NCI-H2196 (cell line): ENCODE data around the gene WDR70.
"Not testable (repeated sequence)": the region's sequence is repeated elsewhere in the genome, so short reads cannot be mapped to it uniquely, and the experiment has no call there.

ENCODE experiments used
- DNase-seq: peaks from one replicate; lab custom pipeline; 2025; ENCODE audit not compliant: unreplicated experiment; lab: John Stamatoyannopoulos, UW

WDR70 gene

GRCh38 chr5:37453252-37453651, 74.1 kb downstream of the WDR70 start:
- DNase-seq = not testable (repeated sequence)

DNA sequence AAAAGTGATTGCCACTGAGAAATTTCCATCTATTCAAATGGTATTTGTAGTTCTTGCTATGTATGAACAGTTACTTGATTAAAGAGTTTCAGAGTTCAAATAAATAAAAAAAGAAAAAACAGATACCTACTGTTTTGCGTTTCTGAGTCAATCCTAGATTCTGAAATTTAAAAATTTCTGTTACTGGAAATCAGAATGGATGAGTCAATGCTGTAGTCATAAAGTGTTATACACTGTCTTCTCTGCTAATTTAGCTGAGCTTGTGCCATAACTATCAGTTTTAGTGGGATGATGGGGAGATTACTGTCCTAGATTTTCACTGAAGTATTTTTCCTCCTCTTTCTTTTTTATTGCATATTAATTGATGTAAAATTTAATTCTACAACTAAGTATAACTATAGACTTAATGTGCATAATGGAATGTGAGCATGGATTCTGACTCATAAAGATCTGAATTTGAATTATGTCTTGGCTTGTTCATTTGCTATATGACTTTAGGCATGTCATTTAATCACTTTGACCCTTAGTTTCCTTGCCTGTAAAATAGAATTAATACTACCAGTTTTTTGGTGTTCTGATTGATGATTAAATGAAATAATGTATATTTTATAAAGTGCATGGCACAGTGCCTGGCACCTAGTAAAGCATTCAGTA, 75.4 kb downstream of the WDR70 start:
- DNase-seq = not testable (repeated sequence)

DNA sequence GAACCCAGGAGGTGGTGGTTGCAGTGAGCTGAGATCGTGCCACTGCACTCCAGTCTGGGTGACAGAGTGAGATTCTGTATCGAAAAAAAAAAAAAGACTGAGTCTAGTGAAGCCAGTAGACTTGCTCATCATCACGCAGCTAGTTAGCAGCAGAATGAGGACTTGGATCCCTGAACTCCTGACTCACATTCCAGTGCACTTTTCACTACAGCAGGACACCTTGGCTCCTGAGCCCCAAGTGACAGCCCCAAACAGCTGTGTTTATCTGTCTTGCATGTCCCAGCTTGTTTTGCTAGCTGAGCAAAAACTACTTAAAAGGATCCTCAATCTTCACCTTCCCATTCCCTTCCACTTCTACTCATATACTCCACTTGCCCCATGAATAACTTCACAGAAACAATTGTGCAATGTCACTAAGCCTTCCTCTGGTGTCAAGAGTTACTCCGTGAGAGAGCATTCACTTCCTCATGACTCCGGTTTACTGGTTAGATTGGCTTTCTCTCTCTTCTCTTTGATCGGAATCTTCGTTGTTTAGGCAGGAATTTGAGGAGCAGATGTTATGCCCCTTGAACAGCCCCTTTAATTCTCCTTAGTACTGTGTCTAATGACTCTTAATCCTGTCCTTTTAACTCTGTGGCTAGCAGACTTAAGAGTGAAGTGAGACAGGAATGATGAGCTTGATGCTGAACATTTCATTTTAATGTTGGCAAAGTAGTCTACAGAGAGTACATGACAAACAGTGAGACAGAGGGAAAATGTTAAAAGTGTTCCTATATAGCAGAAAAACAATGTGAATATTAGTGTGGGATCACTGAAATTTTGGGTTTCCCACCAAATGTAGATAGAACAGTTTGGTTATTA, 84.3 kb downstream of the WDR70 start:
- not testable (repeated sequence) for DNase-seq

GRCh38 chr5:37464581-37464980, 85.5 kb downstream of the WDR70 start:
- DNase-seq = not testable (repeated sequence)

DNA sequence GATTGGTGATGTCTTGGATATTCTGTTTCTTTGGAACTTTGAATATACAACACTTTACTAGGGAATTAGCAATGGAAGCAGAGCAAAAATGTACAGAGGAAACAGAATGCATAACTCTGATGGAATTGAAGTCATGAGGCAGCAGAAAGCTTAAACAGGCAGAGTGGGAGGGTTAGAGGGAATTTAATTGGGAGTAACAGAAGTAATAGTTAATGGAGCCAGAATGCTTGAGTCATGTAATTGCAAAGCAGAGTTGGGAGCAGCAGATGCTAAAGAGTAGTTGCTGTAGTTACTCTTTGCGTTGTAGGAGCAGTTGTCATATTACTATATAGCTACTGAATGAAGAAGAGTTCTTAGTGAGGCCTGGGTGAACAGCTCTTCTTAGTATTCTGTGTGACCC, 90.3 kb downstream of the WDR70 start:
- DNase-seq = not testable (repeated sequence)

- DNase-seq = no peak
These were observed 92.6 kb downstream of the WDR70 start for GRCh38 chr5:37471666-37472197.

DNA sequence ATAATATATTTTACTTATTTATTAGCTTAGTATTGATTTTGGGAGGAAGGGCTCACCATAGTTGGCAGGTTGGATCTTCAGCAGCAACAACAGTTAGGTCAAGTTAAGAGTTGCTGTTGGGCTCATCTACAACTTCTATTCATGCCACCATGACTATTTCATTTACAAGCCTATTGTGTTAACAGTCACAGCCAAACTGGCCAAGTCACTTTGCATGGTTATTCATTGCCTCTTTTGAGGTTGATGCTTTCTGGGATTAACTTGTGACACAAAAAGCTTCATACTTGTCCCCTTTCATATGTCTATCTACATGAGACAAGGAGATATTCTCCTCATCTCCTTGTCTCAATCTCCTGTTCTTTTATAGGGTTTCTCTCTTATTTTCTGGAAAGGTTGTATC, 98.3 kb downstream of the WDR70 start:
- no peak for DNase-seq

GRCh38 chr5:37478121-37478894, 99.2 kb downstream of the WDR70 start:
- no peak for DNase-seq

- not testable (repeated sequence) for DNase-seq
These were observed 102.3 kb downstream of the WDR70 start for GRCh38 chr5:37481395-37481794.

- DNase-seq = no peak
These were observed 111.1 kb downstream of the WDR70 start for GRCh38 chr5:37490120-37490810.

DNA sequence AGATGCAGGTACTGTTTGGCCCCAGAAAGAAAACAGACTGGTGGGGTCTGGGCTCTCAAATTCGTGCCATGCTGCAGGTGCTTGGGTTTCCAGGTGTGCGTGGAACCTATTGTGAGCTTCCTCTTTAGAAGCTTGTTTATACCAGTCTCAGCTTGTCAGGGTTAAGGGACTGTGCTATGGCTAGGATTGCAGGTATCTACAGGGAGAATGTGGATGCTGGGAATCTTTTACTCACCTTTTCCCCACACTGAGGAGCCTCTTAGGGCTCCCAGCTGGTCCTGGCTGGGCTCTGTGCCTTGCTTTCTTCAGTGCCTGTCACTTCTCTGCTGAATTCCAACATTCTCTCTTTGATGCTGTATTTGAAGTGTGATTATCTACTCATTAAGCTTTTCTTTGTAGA, 111.8 kb downstream of the WDR70 start:
- DNase-seq = no peak

- DNase-seq = no peak
These were observed 113.8 kb downstream of the WDR70 start for GRCh38 chr5:37492778-37493555.

DNA sequence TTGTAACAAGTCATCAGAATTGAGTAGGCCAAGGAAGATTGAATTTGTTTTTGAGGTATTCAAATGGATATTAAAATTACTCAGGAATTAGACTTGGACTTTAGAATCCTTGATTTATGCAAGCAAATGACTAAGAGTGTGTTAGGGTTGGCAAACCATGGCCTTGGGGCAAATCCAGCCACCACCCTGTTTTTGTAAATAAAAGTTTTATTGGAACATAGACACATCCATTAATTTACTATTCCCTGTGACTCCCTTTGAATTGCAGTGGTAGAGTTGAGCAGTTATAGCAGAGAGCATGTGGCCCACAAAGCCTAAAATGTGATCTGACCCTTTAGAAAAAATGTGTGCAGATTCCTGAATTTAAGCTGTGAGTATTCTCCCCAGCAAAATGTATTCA, 115.6 kb downstream of the WDR70 start:
- no peak for DNase-seq

- no peak for DNase-seq
These were observed 116.1 kb downstream of the WDR70 start for GRCh38 chr5:37495210-37495609.

DNA sequence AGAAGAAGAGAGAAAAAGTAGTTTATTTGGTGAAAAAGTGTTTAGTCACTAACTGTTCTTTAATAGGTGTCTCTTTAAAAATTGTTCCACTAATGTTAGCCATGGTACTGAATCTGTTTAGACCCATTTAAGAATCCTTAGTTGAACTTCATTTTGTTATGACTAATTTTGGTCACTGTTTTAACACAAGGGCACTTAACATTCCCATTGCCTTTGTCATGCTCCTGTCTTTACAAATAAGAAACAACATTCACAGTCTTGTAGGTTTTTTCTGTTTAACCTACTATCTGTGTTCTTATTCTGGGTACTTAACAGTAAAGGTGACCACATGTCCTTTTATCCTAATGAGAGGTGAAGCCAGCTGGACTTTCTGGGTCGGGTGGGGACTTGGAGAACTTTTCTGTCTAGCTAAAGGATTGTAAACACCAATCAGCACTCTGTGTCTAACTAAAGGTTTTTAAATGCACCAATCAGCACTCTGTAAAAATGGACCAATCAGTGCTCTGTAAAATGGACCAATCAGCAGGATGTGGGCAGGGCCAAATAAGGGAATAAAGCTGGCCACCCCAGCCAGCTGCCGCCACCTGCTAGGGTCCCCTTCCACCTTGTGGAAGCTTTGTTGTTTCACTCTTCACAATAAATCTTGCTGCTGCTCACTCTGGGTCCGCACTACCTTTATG, 116.7 kb downstream of the WDR70 start:
- no peak for DNase-seq

- DNase-seq = no peak
These were observed 117.9 kb downstream of the WDR70 start for GRCh38 chr5:37496902-37497445.

DNA sequence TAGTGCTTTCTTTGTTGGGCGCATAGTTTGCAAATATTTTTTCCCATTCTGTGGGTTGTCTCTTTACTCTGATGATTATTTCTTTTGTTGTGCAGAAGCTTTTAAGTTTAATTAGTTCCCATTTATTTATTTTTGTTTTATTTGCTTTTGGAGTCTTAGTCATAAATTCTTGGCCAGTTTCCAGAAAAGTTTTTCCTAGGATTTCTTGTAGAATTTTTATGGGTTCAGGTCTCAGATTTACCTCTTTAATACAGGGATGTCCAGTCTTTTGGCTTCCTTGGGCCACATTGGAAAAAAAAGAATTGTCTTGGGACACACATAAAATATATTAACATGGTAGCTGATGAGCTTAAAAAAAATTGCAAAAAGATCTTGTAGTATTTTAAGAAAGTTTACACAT, 122.0 kb downstream of the WDR70 start:
- no peak for DNase-seq

DNA sequence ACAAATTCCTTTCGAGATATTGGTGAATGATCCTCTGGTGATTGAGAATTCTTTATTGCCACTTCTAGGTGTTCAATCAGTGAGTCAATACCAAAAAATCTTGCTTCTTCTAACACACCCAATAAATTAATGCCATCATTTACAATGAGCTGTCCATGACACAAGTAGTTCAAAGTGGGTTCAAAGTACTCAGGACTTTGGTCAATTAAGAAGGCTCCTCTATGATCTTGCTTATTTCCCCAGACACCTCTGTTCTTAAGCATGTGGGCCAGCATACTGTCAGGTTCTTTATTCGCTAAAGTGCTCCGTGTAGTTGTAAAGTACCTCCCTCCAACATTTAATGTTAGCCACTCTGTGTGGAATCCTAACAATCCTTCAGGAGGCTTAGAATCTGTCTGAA, 127.1 kb downstream of the WDR70 start:
- no peak for DNase-seq

GRCh38 chr5:37506722-37507121, 127.6 kb downstream of the WDR70 start:
- no peak for DNase-seq
